Raji (cell line): ENCODE results near the gene DNAH9.

ENCODE experiments used
- POLR2A ChIP-seq: IDR thresholded peaks from 2 replicates; pipeline ENCODE4 v1.6.1; 2011; ENCODE audit warnings: low read depth, low read length, control low read depth; ENCODE audit not compliant: insufficient read depth

Gene DNAH9, protein sequence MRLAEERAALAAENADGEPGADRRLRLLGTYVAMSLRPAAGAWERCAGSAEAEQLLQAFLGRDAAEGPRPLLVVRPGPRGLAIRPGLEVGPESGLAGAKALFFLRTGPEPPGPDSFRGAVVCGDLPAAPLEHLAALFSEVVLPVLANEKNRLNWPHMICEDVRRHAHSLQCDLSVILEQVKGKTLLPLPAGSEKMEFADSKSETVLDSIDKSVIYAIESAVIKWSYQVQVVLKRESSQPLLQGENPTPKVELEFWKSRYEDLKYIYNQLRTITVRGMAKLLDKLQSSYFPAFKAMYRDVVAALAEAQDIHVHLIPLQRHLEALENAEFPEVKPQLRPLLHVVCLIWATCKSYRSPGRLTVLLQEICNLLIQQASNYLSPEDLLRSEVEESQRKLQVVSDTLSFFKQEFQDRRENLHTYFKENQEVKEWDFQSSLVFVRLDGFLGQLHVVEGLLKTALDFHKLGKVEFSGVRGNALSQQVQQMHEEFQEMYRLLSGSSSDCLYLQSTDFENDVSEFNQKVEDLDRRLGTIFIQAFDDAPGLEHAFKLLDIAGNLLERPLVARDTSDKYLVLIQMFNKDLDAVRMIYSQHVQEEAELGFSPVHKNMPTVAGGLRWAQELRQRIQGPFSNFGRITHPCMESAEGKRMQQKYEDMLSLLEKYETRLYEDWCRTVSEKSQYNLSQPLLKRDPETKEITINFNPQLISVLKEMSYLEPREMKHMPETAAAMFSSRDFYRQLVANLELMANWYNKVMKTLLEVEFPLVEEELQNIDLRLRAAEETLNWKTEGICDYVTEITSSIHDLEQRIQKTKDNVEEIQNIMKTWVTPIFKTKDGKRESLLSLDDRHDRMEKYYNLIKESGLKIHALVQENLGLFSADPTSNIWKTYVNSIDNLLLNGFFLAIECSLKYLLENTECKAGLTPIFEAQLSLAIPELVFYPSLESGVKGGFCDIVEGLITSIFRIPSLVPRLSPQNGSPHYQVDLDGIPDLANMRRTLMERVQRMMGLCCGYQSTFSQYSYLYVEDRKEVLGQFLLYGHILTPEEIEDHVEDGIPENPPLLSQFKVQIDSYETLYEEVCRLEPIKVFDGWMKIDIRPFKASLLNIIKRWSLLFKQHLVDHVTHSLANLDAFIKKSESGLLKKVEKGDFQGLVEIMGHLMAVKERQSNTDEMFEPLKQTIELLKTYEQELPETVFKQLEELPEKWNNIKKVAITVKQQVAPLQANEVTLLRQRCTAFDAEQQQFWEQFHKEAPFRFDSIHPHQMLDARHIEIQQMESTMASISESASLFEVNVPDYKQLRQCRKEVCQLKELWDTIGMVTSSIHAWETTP (N-terminal part only)

DNA sequence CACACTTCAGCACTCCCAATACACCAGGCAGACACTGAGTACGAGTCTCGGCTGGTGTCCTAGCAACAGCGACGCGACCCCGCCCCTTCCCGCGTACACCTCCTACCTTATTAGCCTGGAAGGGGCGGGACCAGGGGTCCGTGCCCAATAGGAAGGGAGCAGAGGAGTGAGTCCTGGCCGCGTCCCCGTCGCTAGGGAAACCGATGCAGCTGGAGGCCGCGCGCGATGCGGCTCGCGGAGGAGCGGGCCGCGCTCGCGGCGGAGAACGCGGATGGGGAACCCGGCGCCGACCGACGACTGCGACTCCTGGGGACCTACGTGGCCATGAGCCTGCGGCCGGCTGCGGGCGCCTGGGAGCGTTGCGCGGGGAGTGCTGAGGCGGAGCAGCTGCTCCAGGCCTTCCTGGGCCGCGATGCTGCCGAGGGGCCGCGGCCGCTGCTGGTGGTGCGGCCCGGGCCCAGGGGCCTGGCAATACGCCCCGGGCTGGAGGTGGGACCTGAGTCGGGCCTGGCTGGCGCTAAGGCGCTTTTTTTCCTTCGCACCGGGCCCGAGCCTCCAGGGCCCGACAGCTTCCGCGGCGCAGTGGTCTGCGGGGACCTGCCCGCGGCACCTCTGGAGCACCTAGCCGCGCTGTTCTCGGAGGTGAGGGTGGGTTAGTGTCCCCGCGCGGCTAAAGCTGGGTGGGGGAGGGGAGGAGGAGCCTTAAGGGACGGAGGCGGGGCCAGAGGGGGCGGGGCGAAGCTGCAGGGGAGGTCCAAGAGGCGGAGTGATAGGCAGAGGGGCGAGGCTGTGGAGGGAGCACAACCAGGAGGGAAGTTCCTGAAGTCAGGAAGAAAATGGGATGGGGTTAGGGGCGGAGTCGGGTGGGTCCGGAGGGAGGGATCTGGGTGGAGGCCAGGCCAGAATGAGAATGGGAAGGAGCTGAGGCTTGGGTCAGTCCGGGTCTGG is at the start of gene DNAH9:
DNAH9 (plus strand) TSS at position 197 of the 948 bp plus-strand sequence; CDS start at position 226, 29 bp downstream.
- TF ChIP-seq POLR2A: no peak

DNA sequence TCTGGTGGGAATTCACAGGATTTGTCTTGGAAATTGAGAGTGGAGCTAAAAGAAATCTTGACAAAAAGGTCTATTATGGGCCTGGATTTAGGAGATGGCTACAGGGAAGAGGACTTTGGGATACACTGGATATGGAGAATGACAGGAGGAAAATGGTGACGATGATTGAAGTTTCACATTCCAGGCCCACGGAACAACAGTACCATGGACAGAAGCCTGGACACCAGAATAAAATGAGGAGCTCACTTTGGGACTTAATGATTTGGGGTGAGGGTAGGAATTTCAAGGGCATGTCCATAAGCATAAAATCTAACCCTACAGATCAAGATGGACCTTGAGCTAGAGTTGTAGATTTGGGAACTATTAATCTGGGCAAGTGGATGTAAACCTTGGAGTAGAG is 47.8 kb upstream of the DNAH9 start:
- no peak for TF ChIP-seq POLR2A

DNA sequence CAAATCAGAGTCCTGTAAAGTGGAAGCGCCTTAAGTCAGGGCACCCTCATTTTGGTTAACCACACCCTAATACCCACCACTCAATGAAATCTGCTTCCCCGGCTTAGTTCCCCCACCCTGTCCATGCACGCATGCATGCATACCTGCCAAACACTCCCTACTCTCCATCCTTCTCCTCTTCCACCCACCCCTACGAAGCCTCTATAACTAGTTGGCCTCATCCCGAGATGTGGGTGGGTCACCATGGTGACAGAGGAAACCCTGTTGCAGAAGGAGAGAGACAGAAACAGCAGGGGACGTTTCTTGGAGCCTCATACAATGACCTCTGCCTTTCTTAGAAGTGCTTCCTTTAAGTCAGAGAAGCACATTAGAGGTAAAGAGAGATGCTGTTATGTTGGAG is 46.8 kb upstream of the DNAH9 start:
- TF ChIP-seq POLR2A: no peak

DNA sequence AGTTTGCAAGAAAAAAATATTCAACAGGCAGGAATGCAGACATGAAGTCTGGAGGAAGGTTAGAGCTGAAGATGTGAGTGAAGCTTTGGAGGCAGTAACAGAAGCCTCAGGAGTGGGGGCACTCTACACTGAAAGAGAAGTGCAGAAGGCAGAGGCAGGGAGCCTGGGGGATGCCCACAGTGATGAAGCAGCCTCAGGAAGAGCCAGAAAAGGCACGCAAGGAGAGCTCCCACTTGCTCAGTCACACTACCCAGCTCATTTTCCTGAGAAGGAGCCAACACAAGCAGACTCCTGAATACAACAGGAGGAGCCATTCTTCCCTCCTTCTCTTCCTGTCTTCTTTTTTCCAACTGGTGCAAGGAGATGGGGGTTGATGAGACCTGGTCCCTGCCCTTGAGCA is 45.1 kb upstream of the DNAH9 start:
- no peak for TF ChIP-seq POLR2A

DNA sequence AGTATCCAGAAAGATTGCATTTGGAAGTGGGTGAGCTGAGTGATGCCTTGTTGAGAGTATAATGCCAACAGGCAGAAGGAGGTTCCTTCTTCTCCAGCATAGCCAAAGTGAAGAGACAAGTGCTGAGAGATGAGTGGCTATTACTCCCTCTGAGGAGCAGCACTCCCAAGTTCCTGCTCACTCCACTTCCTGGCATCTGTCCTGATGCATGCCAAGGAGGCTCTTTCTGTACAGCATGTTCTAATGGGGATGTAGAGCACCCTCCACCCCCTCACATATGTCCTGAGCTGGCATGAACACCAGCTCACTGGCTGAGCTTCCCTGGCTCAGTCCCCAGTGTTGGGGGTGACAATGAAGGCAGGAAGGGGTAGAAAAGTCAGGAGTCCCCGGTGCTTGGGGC is 44.2 kb upstream of the DNAH9 start:
- TF ChIP-seq POLR2A: no peak

DNA sequence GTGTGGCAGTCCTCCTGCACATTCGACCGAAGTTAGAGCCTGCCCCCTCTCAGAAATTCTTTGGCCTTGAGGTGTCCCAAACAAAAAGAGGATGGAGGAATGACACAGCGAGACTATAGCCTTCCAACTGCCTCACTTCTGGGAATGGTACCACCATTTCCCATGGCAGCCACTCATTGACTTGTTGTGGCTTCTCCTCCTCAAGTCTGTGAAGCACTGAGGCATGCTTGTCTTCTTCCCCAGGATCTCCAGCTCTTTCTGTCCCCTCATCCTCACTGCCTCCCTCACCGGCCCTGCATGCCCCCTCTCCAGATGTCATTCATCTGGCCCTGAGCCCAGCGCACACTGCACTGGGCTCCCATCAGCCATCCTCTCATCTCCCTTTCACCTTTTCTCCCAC is 43.7 kb upstream of the DNAH9 start:
- TF ChIP-seq POLR2A: no peak

DNA sequence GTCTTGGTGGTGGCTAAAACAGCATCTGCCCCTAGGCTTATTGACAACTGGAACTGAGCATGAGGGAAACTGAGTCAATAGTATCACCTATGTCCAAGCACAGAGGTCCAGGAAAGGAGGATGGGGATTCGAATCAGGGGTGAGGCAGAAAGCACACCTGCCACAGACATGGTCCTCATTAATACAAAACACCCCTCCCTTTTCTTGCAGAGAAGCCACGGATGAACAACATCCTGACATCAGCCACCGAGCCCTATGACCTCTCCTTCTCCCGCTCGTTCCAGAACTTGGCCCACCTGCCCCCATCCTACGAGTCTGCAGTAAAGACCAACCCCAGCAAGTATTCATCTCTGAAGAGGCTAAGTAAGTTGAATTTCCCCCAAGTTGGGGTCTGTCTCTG is 42.7 kb upstream of the DNAH9 start:
- TF ChIP-seq POLR2A: no peak

DNA sequence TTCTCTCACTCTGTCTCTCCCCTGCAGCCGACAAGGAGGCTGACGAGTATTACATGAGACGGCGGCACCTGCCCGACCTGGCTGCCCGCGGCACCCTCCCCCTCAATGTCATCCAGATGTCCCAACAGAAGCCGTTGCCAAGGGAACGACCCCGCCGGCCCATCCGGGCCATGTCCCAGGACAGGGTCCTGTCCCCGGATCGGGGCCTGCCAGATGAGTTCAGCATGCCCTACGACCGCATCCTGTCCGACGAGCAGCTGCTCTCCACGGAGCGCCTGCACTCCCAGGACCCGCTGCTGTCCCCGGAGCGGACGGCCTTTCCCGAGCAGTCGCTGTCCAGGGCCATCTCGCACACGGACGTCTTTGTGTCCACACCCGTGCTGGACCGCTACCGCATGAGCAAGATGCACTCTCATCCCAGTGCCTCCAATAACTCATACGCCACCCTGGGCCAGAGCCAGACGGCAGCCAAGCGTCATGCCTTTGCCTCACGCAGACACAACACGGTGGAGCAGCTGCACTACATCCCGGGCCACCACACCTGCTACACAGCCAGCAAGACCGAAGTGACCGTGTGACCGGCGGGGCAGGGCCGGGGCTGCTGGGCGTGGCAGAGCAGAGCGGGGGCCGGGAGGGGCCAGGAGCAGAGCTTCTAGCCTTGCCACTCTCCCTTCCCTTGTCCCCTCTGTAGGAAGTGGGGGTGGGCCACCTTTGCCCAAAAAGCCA is 40.4 kb upstream of the DNAH9 start:
- no peak for TF ChIP-seq POLR2A

DNA sequence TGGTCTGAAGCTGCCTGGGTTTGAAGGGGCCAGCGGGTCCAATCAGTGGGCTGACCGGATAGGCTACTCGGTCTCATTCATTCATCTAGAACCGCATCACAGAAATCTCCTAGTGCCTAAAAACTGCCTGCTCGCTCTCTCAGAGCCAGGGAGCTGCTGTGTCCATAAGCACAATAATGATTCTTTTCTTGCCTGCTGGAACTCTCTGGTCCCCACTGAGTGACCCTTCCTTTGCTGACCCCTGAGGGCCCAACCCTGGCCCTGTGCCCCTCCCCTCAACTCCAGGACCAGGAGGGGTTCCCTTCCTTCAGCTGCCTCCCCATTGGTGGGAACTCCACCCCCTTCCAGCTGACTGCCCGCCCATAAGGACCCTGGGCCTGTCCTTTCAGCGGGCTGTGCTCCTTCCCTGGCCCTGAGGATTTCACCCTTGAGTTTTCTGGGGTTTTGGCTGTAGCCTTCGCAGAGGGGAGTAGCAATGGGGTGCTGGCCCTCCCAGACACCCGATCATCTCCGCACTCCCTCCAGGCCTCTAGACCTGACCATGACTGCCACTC is 39.5 kb upstream of the DNAH9 start:
- TF ChIP-seq POLR2A: no peak

DNA sequence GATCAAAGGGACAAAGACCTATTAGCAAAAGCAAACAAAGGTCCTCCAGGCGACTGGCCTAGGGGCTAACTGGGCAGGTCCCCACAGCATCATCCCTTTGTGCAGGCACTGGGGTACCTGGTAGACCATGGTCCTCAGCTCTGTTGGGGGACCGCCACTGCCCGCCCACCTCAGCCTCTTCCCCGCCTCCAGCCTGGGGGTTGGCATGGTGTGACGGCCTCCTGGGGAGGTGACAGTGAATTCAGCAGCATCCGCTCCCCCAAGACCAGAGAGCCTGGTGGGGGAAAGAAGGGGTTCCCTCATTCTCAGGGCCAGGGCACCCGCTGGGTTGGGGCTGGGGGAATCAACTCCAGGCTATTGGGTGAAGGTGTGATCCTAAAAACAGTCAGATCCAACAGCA is 38.7 kb upstream of the DNAH9 start:
- no peak for TF ChIP-seq POLR2A

DNA sequence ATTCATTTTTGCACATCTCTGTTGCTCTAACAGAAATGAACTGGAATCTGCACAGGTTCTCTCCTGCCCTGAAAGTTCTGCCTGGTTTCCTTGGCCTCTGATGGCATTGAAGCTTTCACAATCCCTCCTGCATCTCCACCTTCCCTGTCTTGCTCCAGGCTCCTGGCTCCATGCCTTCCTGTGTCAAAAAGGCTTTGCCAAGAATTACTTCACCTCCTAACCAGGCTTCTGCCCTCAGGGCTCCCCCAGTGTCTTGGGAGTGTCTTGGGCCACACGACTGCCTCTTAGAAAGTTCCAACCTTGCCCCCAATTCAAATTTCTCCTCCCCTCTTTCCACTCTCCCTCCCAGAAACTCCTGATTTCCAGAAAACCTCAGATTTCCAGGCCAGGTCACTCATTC is 37.0 kb upstream of the DNAH9 start:
- no peak for TF ChIP-seq POLR2A

DNA sequence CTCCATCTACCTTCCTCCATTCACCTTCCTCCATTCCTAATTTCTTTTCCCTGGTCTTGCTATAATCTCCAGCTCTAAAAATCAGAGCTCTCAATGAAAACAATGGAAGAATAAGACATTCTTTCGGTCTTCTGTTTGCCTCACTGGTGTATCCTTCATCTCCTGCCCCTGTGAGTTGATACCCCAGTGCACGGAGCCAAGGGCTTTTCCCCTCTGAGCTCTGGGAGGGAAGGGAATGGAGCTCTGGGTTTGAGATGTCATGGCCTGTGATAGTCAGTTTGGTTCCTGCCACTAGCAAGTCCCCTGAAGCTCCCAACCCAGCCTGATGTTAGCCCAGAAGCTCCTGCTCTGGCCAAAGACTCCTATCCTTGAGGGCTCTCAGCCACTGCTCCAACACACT is 36.6 kb upstream of the DNAH9 start:
- TF ChIP-seq POLR2A: no peak

DNA sequence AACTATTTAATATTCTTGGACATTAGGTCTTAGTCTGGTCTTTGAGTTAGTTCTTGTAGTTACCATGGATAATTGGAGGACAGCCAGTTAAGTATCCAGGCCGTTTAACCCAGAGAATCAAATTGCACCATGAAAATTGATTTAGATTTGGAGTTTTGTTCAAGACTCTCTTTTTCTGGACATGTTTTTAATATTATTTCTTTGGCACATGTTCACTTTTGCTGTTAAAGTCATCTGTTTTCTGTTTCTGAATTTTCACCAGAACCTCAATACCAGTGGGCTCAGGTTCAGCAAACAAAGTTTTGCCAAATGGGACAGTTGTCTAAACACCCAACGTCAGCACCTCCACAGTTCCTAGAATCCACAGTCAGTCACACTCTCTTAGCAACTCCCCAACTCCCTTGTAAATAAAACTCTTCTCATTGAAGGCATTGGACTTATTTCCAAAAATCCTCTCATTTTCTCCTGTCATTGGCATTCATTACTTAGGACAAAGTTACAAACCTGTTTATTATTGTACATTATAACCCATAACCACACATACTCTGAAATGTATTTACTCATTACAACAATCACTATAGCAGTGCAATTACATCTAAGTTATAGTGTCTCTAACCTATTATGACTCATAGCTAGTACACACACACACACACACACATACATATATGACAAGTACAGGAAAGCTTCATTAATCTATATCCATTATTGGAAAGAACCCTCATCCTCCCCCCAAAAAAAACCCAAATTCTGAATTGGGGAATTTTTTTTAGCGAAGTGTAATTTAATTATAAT is 33.5 kb upstream of the DNAH9 start:
- no peak for TF ChIP-seq POLR2A

DNA sequence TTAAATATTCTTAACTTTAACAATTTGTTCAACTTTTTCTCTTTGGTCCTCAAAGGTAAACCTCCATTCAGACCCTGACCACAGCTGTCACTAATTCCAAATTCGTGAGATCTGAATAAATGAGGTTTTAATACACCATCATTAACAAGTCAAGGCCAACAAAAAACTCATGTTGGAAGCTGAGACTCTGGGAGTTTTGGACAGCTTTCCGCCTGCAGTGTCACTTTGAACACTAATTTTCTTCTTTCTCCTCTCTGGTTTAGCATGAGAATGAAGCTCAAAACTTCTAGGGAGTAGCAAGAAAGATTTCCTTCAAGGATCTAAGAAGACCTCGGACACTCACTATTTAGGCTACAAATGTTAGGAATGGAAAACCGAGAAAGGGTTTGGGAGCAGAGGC is 32.7 kb upstream of the DNAH9 start:
- no peak for TF ChIP-seq POLR2A
